Spleen (tissue), 7 donors: Measurements from ENCODE around the gene METAP1D.

Experiments used
- CTCF ChIP-seq, 11 experiments: fragments of 200-600 bp in 7 of 11; fragments of 450-650 bp in 4 of 11; sonication (generic) in 4 of 11; IDR thresholded peaks in 8 of 11; conservative IDR thresholded peaks in 3 of 11; 1 replicate in 7 of 11; 2 replicates in 4 of 11; pipeline versions ENCODE4 v1.4.0 to v1.8.0; 2016 to 2021; ENCODE audit warnings: antibody characterized with exemption in 11 of 11, inconsistent platforms in 4 of 11, mild to moderate bottlenecking in 1 of 11
- POLR2A ChIP-seq, 3 donors: fragments of 450-650 bp; IDR thresholded peaks; one replicate each; pipeline ENCODE4 v1.5.1; 2017; ENCODE audit warnings: antibody characterized with exemption in 3 of 3, mild to moderate bottlenecking in 1 of 3
- POLR2AphosphoS5 ChIP-seq, 3 donors: sonication (generic); formaldehyde crosslinking; IDR thresholded peaks; one replicate each; pipeline ENCODE4 v1.5.1; 2017; ENCODE audit warnings: antibody characterized with exemption in 3 of 3
- donor health status: DM: no; HTN: no; CAD: no; lungs with moderate emphysema.
- donor health status: DM: no; HTN: no; CAD: no.
- donor health status: DM: no; HTN: no; CAD: no.

GRCh38 chr2:172046866-172047565 lies 47.3 kb downstream of the METAP1D start:
- TF ChIP-seq POLR2AphosphoS5 (IDR thresholded peaks at IDR 0.05) (no peak), CTCF (IDR thresholded peaks at IDR 0.05 in 8 of 11, conservative IDR thresholded peaks at IDR 0.05 in 3 of 11) (no peak), POLR2A (IDR thresholded peaks at IDR 0.05) (no peak)
